NCI-H446 treated with DMSO at 0.1 percent for 48 hours (cell line): ENCODE measurements around the gene ZCCHC17.

ENCODE experiments used
- DNase-seq: peaks from one replicate; lab custom pipeline; 2025; lab: John Stamatoyannopoulos, UW

ZCCHC17 gene

GRCh38 chr1:31396633-31397351, 100.0 kb downstream of the ZCCHC17 start:
- DNase-seq, result no peak

GRCh38 chr1:31397360-31398095, 100.7 kb downstream of the ZCCHC17 start:
- no peak for DNase-seq

- no peak for DNase-seq
Measured at GRCh38 chr1:31398246-31398645, 101.4 kb downstream of the ZCCHC17 start.

GRCh38 chr1:31399976-31400375, 103.1 kb downstream of the ZCCHC17 start:
- DNase-seq, result no peak

GRCh38 chr1:31400393-31400792, 103.6 kb downstream of the ZCCHC17 start:
- no peak for DNase-seq

GRCh38 chr1:31401241-31401640, 104.4 kb downstream of the ZCCHC17 start:
- no peak for DNase-seq

- no peak for DNase-seq
Measured at GRCh38 chr1:31405578-31406245, 108.9 kb downstream of the ZCCHC17 start.

GRCh38 chr1:31407029-31407626, 110.3 kb downstream of the ZCCHC17 start:
- no peak for DNase-seq

- DNase-seq, result no peak
Measured at GRCh38 chr1:31408788-31409318, 112.0 kb downstream of the ZCCHC17 start.

- DNase-seq, result no peak
Measured at GRCh38 chr1:31409946-31410858, 113.4 kb downstream of the ZCCHC17 start.

GRCh38 chr1:31410871-31411270, 114.0 kb downstream of the ZCCHC17 start:
- DNase-seq, result no peak

GRCh38 chr1:31412205-31412604, 115.4 kb downstream of the ZCCHC17 start:
- DNase-seq, result no peak

GRCh38 chr1:31412732-31413404, 116.0 kb downstream of the ZCCHC17 start, which contains the start of gene SERINC2:
Gene SERINC2, plus strand, starts transcription at chr1:31413213. Its CDS starts 53 bp downstream, at chr1:31413266.
- no peak for DNase-seq

- DNase-seq, result no peak
Measured at GRCh38 chr1:31413405-31414001, 116.7 kb downstream of the ZCCHC17 start.
